HG02571 (cell line): ENCODE measurements around the gene TOB1.

Source experiments
- ATAC-seq: cut with Tn5 transposase; IDR thresholded peaks from one replicate; pipeline ENCODE4 v1.9.1; 2021; ENCODE audit warnings: mild to moderate bottlenecking, moderate library complexity; ENCODE audit not compliant: unreplicated experiment

The TOB1 gene, protein sequence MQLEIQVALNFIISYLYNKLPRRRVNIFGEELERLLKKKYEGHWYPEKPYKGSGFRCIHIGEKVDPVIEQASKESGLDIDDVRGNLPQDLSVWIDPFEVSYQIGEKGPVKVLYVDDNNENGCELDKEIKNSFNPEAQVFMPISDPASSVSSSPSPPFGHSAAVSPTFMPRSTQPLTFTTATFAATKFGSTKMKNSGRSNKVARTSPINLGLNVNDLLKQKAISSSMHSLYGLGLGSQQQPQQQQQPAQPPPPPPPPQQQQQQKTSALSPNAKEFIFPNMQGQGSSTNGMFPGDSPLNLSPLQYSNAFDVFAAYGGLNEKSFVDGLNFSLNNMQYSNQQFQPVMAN

DNA sequence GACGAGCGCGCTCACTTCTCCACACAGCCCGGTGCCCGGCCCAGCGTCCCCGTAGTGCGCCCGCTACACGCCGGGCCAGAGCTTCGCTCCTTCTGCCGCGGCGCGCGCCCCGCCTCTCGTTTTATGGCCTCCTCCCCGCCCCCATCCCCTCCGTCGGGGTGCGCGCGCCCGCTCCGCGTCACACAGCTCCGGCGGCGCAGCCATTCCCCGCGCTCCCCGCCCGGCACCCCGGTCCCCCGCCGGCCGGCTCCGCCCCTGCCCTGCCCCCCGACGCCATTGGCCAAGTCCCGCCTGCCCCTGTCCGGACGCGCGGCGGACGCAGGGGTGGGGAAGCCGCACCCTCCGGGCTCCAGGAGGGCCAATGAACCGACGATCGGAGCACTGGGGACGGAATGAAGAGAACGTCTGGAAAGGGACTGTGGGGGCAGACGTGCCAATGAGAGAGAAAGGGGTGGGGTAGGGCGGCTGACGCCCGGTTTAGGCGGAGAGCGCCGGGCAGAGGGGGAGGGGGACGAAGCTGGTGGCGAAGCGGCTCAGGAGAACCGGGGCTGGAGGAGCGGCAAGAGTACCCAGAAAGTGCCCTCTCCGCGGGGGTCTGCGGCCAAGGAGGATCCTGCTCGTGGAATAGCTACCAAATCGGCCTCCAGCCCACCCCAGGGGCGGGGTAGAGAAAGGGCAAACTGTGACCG, at the start of gene TOB1:
Gene TOB1 (minus strand): TSS at position 94 of the 689 bp plus-strand sequence. CDS start 2,337 bp downstream, outside the sequence.
- ATAC-seq = peak; percentile 60

- no peak for ATAC-seq
Measured at GRCh38 chr17:50914505-50915063, 48.4 kb upstream of the TOB1 start.

GRCh38 chr17:50913120-50913519, 47.0 kb upstream of the TOB1 start:
- no peak for ATAC-seq

GRCh38 chr17:50911890-50912289, 45.7 kb upstream of the TOB1 start:
- ATAC-seq = no peak

- ATAC-seq = no peak
Measured at GRCh38 chr17:50911450-50911849, 45.3 kb upstream of the TOB1 start.

DNA sequence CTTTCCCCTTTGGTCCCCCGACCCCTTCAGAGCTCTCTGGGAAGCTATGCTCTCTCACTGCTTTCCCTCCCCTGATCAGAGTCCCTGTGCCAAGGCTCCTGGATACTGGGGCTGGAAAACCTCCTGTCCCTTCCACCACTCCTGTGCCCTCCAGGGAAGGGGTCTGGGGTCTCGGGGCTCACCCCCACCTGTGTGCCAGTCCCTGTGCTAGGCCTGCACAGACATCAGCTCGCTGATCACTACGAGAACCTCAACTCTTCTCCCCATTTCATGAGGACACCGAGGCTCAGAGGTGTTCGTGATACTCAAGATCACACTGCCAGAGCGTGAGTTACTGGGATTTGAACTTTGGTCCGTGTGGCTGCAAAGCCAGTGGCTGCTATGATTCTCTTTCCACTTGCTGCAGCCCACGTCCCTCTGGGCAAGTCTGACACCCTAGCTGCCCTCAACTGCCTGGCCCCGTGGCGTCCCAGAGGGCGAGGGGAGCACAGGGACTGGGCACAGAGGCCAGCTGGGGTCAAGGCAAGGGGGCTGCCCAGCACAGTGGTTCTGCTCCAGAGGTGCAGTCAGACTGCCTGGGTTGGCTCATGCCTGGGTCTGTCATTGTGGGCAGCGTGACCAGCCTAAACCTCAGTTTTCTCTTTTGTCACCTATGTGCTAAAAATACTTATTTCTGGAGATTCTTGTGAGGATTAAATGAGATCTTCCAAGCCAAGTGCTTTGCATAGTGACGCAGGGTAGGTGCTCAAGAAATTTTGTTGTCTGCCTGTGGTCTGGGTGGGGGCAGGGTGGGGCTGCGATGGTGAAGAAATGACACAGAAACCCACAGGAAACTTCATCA, 43.8 kb upstream of the TOB1 start:
- no peak for ATAC-seq

- ATAC-seq = no peak
Measured at GRCh38 chr17:50908860-50909764, 43.0 kb upstream of the TOB1 start.

GRCh38 chr17:50908140-50908859, 42.1 kb upstream of the TOB1 start:
- ATAC-seq = no peak

DNA sequence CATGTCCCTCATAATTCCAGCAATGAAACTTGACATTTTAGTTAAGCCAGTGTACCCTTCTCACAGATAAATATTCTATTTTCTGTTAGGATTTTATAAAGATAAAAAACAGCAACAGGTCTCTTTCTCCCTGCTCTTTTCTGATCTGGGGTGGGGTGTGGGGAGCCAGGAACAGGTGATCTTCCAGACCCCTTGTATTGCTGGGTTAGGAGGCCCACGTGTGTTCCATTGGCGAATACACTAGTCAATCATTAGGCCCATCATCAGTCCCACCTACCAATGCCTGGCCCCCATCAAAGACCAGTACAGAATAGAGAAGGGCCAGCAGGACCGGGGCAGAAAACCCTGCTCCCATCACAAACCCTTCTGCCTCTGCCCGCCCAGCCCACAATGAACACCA, 40.3 kb upstream of the TOB1 start:
- ATAC-seq = no peak

GRCh38 chr17:50905460-50905803, 39.3 kb upstream of the TOB1 start:
- no peak for ATAC-seq

DNA sequence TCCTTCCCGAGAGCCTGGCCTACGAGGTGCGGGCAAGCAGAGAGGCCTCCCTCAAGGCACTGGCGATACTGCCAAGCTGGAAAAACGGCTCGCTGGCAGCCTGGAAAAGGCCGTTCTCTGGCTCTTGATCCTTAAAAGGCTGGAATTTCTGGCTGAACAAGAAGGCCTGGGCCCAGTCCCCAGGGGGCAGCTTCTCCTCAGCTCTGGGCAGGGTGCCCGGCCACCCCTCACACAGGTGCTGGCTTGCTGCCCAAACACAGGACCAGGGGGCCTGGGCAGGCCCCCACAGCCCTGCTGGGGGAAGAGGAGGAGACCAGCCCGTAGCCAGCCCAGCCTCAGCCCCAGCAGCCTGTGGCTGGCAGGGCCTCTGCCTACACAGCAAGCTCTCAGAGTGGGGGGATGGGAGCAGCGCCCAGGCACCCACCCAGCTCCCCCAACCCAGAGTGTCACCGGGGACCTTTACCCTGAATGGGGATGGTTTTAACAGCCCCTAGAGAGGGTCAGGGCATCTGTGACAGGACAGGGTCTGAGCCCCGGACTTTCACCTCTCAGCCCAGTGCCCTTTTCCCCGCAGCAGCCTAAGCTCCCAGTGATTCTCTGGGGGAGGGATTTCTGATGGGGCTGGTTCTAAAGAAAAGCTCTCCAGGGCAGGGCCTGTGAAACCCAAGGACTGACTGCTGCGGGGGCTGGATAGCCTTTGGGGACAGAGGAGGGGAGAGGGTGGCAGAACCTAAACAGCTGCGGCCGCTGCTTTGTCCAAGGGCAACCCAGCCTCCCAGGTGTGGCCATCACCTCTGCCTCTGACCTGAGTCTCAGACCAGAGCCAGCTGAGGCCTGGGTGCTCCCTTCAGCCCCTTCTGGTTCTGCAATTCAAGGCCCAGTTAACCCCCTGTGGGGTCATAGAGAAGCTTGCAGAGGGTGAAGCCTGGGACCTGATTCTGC, 38.6 kb upstream of the TOB1 start:
- no peak for ATAC-seq

GRCh38 chr17:50903604-50904517, 37.7 kb upstream of the TOB1 start:
- no peak for ATAC-seq

DNA sequence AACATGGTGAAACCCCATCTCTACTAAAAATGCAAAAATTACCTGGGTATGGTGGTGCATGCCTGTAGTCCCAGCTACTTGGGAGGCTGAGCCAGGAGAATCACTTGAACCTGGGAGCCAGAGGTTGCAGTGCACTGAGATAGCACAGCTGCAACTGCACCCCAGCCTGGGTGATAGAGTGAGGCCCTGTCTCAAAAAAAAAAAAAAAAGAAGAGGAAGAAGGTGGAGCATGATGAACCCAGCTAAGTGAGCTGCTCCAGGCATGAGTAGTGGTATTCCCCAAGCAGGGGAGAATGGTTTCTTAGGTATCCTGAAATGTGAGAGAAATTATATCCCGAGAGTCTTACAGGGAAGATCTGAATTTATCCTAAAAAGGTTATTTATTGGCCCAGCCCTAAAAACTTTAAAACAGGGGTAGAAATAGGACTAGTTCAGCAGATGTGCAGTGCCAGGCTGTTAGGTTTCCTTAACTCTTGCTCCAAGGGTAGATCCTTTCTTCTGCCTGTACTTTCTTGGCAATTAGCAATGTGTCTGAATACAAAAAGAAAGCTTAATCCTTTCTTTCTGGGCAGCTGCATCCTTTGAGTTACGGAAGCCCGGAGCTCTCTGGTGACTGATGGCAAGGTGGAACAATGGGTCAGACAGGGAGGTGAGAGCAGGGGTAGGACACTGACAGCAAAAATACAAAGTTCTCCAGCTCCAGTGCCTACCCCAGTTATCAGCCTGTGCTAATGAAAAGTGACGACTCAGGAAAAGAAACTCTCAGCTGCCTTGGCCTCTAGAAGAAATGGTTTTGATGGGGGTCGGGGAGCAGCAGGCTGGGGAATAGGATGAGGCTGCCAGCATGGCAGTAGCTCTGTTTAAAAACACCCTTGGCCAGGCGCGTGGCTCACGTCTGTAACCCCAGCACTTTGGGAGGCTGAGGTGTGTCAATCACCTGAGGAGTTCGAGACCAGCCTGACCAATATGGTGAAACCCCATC, 36.5 kb upstream of the TOB1 start:
- ATAC-seq = no peak

- no peak for ATAC-seq
Measured at GRCh38 chr17:50900383-50900892, 34.3 kb upstream of the TOB1 start.

GRCh38 chr17:50899559-50900319, 33.6 kb upstream of the TOB1 start:
- ATAC-seq = no peak
